Measurements from ENCODE around the gene MAGEA9B.
A peak's percentile ranks its signal among the peaks of the same experiment; 100 is the strongest.
"Not testable (repeated sequence)": the region's sequence is repeated elsewhere in the genome, so short reads cannot be mapped to it uniquely, and the experiment has no call there.

Gene MAGEA9B

GRCh38 chrX:149570668-149571067, 16.6 kb downstream of the MAGEA9B start:
- DNase-seq: no peak

GRCh38 chrX:149569770-149570169, 17.5 kb downstream of the MAGEA9B start:
- no peak for DNase-seq

DNA sequence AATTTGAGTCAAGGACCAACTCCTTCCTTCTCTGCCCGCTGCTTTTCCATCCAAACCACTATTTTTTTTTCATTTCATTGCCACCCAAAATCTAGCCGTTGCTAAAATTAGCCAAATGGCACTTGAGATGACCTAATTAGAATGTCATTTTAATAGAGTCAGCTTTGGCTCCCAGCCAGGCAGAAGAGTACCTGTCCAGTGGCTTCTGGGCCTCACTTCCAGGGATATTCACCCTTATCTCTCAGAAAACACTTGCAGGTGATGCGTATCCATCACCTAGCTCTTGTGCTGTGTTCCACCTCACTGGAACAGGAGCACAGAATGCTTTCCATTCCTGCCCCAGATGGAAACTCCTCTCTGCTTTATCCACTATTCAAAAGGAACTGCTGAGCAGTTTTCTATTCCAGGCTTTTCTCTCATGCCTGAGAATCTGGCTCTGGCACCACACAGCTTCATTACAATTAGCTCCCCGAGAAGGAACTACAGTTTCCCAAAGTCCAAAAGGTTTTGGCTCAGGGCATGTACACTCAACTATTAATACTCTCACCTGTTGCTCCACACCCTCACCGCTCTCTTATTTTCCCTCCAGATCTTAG, 18.5 kb downstream of the MAGEA9B start:
- no peak for DNase-seq

DNA sequence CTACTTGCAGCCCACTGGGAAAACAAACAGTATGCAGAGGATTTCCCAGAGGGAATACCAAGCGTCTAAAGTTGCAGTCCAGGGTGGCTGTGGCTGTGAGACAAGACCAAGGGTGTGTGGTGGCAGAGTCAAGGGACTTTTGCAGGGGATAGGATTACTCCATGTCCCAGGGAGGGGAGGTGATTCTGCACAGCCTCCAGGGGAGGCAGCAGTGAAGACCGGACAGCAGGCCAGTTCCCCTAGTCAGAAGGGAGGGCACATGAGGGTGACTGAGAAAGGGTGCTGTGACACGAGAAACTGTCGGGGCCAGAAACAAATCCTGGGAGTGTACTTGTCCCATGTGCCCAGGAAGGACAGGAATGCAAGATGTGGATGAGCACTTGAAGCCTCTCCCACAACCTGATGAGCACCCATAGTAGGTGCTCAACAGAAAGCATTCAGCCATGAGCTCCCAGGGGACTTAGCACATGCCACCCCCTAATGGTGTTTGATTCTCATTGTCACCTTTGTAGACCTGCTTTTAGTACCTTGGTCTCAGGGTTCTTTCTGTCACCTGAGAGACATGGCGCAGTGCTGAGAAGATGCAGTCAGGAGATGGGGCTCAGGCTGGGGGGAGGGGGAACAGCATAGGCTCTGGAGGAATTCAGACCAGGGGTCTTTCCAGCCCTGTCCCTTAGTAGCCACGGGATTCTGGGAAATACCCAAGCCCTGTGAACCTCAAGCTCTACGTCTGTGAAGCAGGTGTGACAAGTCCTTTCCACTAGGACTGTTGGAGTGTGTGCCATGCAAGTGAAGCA, 19.4 kb downstream of the MAGEA9B start:
- DNase-seq: no peak

DNA sequence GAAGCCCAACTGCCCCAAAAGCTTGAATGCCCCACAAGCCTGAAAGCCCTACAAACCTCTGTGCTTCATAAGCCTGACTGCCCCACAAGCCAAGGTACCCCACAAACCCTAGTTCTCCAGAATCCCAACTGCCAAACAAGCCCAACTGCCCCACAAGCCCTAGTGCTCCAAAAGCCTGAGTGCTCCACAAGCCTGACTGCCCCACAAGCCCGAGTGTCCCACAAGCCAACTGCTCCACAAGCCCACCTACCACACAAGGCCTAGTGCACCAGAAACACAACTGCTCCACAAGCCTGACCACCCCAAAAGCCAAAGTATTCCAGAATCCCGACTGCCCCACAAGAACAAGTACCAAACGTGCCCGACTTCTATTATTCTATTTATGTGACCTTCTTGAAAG, 23.9 kb downstream of the MAGEA9B start:
- no peak for DNase-seq

GRCh38 chrX:149555251-149555650, 32.0 kb downstream of the MAGEA9B start:
- not testable (repeated sequence) for DNase-seq

- not testable (repeated sequence) for DNase-seq
These were observed 35.4 kb downstream of the MAGEA9B start for GRCh38 chrX:149551939-149552248.

GRCh38 chrX:149551245-149551938, 35.9 kb downstream of the MAGEA9B start:
- not testable (repeated sequence) for DNase-seq

DNA sequence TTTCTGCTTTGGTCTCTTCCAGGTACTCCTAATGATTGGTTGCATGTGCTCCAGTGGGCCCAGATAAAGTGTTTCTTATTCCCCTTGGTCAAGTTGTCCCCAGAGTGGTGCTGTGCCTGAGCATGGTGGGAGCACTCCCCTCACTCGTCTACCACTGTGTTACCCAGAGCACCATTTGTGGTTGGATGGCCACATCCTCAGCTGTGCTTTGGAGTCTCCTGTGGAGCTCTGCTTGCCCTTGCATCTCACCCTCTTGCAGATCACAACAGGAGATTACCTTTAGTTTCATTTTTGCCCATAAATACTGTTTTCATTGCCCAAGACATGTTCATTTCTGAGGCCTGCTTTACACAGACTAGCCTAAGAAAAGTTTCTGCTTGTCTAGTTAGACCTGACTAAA, 36.8 kb downstream of the MAGEA9B start:
- not testable (repeated sequence) for DNase-seq

GRCh38 chrX:149549701-149550100, 37.6 kb downstream of the MAGEA9B start, which contains the start of gene HSFX3:
HSFX3 (minus strand) TSS chrX:149549924; CDS start chrX:149549852, 72 bp downstream.
- DNase-seq: not testable (repeated sequence)

DNA sequence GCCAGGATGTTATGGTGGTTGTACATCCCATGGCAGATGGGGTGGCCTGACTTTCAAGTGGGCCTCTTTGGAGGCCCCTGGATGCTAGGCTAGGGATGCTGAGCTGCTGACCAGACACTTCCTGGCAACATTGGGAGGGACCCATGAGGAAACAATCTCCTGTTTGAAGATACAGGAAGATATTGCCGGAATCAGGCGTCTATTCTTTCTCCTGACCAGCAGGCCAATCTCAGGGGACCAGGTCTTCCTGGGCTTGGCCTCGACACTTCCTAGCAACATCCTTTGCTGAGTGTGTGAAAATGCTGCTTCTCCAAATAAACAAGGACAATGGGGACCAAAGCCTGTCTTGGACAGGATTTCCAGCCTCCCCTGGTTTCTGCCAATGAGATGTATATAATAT, 39.5 kb downstream of the MAGEA9B start:
- not testable (repeated sequence) for DNase-seq

GRCh38 chrX:149546962-149547361, 40.3 kb downstream of the MAGEA9B start:
- DNase-seq: not testable (repeated sequence)

DNA sequence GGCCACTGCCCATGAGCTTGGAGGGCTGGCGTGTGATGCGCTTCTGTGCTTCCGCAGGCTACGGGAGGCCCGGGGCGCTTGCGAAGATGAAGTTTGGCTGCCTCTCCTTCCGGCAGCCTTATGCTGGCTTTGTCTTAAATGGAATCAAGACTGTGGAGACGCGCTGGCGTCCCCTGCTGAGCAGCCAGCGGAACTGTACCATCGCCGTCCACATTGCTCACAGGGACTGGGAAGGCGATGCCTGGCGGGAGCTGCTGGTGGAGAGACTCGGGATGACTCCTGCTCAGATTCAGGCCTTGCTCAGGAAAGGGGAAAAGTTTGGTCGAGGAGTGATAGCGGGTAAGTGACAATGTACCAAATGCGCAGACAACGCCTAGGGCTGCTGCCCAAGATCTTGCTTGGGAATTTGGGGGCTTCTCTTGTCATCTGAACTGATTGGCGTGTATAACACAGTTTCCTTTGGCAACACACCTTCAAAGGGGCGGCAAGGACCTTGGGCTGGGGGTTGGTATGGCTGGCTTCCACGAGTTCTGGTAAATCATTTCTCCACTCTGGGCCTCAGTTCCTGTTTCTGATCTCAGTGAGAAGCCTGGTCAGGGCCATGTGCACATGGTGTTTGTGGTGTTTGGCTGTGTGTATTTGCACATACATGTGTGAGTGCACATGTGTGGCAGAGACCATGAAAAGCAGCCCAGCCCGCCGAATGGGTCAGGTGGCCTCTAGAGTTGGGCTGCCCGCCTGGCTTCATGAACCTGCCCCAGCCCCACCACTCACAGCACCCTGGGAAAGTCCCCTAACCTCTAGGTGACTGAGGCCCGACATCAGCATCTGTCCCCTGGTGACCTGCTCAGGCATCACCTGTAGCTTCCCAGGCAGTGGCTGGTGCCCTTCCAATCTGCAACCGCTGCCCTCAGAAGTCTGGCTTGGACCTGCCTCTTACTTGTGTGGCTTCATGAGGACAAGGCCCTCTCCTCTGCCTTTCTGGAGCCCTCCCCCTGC, 41.4 kb downstream of the MAGEA9B start:
- not testable (repeated sequence) for DNase-seq

GRCh38 chrX:149541521-149542047, 45.7 kb downstream of the MAGEA9B start:
- no peak for DNase-seq

DNA sequence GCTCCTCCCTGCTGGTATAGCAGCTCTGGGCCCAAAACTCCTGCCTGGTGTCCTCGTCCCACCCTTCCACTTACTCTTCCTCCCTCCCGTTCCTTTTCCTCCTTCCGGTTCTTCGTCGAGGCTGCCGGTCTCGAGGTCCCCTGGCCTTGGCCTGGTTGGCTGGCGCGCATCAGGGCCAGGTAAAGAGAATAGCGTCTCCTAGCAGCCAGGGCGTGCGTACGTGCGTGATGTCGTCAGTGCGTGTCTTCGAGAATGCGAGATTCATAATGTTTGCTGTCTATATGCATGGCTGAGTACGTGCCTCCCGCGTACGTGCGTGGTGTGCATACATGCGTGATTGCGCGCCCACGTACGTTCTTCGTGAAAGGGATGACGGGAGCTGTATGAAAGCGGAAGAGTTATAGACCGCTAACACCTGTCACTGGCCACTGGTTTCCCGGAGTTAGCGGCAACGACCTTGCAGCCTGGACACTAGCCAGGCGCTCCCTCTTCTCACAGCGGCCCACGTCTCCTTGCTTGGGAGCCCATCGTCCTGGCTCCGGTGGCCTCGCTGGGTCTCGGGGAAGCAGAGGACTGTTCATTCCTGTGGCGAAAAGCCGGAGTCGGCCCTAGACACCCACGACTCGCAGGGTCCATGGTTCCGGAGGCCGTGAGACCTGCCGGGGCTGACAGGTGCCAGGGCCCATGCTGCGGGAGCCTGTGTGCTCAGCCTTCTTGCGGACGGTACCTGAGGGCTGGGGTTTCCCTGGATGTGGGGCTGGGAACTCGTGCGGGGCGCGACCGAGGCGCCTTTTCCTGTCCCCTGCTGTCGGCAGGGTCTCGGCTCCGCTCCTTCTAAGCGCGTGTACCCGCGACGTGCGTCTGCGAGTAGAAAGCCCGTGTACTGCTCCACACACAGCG, 46.4 kb downstream of the MAGEA9B start, which contains the start of gene EOLA1:
Gene EOLA1, plus strand, starts transcription at position 392 of the 900 bp plus-strand sequence. CDS start 4,619 bp downstream, outside the sequence.
- DNase-seq: peak; percentile 80 to 92

DNA sequence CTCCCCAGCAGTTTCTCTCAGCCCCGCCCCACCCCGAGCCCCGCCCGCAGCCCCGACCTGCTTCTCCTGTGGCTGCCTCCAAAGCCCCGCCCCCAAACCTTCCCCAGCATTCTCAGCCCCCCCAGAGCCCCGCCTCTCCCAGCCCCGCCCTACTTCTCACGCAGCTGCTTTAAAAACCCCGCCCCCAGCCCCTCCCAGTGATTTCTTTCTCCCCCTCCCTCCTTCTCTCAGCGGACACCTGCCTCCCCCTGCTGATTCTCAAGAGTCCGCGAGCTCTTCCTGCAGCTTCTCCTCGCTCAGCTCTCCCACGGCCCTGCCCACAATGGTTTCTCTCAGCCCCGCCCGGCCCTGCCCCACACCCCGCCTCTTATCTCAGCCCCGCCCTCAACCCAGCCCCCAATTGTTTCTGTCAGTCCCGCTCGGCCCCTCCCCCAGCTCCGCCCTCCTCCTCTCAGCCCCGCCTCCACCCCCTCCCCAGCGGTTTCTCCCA, 47.1 kb downstream of the MAGEA9B start:
- peak; percentile 85 to 87 for DNase-seq

DNA sequence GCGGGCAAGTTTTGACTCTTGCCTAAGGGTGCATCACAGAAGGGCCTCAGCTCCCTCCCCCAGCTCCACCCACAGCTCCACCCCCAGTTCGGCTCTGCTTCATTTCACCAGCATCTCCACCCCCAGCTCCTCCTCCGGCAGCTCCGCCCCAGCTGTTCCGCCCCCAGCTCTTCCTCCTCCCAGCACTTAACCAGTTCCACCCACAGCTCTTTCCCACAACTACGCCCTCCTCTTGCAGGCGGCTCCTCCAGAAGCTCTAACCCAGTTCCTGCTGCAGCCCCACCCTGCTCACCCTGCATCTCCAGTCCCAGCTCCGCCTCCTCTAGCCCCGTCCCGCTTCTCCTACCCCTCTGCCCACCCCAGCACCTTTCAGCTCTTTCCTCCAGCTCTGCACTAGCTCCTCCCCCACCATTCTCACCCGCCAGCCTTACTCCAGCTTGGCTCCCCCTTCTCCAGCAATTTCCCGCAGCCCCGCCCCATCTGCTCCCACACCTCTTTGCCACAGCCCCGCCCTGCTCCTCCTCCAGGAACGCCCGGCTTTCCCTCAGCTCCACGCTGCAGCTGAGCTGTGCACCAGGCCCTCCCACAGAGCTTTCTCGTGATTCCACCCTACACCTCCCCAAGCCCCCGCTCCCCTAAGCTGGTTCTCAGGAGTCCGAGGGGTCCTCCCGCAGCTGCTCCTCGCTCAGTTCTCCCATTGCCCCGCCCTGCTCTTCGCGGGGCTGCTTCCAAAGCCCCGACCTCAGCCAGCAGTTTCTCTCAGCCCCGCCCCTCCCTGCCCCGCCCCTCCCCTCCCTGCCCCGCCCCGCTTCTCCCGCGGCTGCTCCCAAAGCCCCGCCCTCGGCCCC, 47.8 kb downstream of the MAGEA9B start:
- DNase-seq: peak; percentile 71 to 88

DNA sequence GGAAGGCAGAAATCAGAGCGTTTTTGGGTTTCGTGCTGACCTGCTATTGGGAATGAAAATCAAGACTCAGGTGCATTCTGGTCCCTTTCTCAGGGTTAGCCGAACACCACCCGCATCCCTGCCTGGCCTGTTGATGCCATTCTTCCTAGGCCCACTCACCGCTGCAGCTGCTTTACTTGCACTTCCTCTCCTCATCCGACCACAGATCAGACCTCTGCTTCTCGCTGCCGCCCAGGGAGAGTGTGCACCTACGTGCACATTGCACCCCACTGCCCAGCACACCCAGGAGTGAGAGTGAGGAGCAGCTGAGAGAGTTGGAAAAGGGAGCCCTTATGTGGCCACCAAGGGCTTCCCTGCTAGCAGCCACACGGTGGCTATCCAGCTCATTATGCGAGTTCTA, 49.8 kb downstream of the MAGEA9B start:
- DNase-seq: not testable (repeated sequence)

DNA sequence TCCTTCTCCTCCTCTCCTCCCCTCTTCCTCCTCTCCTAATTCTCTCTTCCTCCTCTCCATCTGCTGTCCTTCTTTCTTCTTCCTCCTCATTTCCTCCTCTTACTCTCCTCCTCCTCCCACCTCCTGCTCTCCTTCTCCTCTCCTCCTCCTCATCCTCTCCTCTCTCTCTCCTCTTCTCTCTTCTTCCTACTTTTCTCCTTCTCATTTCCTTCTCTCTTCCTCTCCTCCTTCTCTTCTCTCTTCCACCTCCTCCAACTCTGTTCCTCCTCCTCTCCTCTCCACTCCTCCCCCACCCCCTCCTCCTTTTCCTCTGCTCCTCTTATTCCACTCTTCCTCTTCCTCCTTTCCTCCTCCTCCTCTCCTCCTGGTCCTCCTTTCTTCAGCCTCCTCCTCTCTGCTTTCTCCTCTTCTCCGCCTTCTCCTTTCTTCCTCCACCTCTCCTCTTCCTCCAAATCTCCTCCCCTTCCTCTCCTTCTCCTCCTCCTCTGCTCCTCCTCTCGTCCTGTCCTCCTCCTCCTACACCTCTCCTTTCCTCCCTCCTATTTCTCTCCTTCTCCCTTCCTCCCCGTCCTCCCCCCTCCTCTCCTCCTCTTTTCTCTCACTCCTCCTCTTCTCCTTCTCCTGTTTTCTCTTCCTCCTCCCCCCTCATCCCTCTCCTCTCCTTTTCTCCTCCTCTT, 52.2 kb downstream of the MAGEA9B start:
- DNase-seq: not testable (repeated sequence)
